Stimulated activated CD4-positive, alpha-beta T cell treated with anti-CD3 and anti-CD28 coated beads, Interleukin-1b, Interleukin-23, amount 100 ng/mL, for 48 hours (primary cell): Measurements from ENCODE around the gene ZNF268.
A peak's percentile ranks its signal among the peaks of the same experiment; 100 is the strongest.

Experiments used
- DNase-seq: peaks from one replicate; pipeline ENCODE4 v3.0.0-alpha.2; 2020

ZNF268 gene

DNA sequence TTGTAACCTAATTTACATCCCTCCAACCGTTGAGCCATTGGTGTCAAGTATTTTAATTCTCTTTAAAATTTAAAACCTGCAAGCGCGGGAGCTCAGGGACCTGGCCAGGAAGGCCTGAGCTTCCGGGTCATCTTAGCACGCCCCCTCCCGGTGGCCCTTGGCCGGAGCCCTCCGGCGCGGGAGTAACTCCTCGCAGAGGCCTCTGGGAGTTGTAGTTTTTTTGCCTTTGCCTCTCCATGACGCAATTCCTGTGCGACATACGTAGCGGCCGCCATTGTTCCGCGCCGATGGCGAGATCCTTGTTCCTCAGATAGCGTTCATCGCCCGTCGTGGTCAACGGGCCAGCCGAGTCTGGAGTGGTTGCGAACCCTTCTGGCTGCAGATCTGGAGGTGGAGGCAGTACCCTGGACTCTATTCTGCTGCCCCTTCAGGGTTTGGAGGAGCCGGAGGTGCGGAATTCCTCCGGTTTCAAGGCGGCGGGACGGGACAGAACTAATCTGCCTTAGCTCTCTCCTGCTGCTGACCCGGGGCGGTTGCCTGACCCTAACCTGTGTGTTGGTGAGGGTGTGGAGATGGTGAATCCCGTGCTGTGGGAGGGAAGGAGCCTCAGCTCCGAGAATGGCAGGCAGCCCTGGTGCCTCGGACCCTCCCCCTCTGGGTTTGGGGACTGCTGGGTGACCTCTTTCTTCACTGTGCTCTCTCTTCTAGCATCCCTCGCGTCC is at the start of gene ZNF268:
ZNF268 (plus strand) TSS at position 258 of the 722 bp plus-strand sequence. CDS start 503 bp downstream, outside the sequence.
- peak; percentile 91 for DNase-seq

- no peak for DNase-seq
Observed at GRCh38 chr12:133135747-133136146, 45.5 kb upstream of the ZNF268 start.

DNA sequence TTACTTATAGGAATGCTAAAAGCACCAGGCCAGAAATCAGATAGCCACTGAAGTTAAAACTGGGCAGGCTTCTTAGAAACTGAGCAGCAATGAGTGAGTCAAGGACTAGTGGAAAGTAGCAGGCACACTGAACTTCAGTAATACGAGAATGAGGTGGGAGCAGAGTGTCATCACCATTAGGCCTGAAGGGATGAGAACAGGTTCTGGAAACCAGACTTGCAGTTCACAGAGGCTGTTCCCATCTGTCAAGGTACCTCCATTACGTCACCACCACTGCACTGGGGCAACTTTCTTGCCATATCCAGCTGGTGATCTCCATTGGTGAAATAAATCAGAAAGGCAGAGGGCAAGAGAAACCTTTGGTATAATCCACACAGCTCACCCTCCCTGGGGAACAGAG is 35.3 kb upstream of the ZNF268 start:
- DNase-seq, result no peak

- no peak for DNase-seq
Observed at GRCh38 chr12:133156125-133156690, 25.1 kb upstream of the ZNF268 start.

GRCh38 chr12:133165776-133166175 is 15.5 kb upstream of the ZNF268 start:
- no peak for DNase-seq

DNA sequence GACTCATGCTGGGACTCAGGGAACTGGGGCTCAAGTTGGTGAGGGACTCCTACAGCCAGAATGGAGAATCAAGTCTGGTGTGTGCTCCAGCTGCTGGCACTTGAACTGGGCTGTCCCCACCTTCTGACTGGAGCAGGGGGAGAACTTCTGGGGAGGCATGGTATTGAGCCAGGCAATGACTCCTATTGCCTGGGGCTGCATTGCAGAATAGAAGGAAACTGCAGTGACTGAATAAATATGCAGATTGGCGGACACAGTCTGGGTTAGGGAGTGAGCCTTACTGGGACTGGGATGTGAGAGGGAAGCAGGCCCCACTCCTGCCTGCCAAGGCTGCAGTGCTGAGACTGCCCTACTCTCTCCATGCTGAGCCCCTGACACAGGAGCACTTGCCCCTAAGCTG is 8.8 kb upstream of the ZNF268 start:
- DNase-seq, result no peak

DNA sequence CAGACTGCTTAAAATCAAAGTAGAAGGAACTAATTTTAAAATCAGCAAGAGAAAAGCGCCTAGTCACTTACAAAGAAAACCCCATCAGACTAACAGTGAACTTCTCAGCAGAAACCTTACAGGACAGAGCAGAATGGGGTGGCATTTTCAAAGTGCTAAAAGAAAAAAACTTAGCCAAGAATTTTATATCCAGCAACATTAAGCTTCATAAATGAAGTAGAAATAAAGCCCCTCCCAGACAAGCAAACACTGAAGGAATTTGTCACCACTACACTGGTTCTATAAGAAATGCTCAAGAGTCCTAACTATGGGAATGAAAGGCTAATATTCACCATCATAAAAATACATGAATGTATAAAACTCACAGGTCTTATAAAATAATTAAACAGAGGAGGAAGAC is 6.4 kb upstream of the ZNF268 start:
- no peak for DNase-seq

DNA sequence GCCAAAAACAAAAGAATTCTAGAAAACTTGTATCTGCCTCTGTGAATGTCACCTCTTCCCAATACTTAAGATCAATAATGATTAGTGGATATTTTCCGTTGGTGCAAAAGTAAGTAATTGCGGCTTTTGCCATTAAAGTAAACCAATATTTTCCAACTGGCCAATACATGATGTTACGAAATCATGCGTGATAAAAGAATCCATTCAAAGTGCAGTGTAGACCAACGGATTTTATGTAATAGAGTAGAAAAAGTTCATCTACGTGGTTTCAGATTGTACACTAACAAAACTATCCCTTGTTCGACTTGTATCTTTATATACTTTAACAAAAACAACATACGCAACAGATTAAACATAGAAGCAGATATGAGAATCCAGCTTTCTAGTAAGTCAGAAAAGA is 626 bp upstream of the ZNF268 start:
- DNase-seq, result no peak

DNA sequence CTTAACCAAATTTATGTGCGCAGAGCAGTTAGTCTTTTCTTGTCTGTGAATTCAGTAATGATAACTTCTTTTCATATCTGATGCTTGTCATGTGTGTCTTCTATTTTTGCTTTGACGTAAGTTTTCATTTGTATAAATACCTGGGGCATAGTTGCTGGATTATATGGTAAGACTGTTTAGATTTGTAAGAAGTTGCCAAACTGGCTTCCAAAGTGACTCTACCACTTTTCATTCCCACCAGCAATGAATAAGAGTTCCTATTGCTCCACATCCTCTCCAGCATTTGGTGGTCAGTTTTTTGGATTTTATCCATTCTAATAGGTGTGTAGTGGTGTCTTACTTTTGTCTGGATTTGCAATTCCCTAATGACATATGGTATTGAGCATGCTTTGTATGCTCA is 8.9 kb downstream of the ZNF268 start:
- DNase-seq, result no peak

DNA sequence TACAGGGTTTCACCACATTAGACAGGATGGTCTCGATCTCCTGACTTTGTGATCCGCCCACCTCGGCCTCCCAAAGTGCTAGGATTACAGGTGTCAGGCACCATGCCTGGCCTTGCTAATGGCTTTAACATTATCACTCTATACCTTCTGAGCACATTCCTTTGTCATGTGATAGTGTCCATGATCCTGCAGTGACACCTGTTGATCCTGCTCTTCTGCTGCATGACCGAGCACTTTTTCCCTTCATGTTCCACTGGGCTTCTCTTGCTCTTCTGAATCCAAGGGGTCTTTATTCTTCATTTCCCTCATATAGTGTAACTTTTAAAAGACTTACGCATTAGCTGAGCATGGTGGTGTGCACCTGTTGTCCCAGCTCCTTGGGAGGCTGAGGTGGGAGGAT is 11.6 kb downstream of the ZNF268 start:
- DNase-seq, result no peak

DNA sequence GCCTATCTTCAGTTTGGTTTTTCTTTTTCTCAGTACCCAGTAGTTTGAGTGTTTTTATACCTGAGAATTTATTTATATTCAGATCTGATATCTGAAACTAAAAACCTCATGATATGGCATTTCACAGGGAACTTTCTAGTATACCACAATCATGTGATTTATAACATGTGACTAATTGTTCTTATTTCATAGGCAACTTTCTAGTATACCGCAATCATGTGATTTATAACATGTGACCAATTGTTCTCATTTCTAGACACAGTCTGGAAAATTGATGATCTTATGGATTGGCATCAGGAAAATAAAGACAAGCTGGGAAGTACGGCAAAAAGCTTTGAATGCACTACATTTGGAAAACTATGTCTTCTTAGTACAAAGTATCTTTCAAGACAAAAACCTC is 20.6 kb downstream of the ZNF268 start:
- DNase-seq, result no peak

DNA sequence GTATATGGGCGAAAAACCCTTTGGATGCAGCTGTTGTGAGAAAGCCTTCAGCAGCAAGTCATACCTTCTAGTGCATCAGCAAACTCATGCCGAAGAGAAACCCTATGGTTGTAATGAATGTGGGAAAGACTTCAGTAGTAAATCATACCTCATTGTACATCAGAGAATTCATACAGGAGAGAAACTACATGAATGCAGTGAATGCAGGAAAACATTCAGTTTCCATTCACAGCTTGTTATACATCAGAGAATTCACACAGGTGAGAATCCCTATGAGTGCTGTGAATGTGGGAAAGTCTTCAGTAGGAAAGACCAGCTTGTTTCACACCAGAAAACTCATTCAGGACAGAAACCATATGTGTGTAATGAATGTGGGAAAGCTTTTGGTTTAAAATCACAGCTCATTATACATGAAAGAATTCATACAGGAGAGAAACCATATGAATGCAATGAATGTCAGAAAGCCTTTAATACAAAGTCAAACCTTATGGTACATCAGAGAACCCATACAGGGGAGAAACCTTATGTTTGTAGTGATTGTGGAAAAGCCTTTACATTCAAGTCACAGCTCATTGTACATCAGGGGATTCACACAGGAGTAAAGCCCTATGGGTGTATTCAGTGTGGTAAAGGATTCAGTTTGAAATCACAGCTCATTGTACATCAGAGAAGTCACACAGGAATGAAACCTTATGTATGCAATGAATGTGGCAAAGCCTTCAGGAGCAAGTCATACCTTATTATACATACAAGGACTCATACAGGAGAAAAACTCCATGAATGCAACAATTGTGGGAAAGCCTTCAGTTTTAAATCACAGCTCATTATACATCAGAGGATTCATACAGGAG is 21.4 kb downstream of the ZNF268 start:
- DNase-seq, result no peak

- no peak for DNase-seq
Observed at GRCh38 chr12:133203344-133204263, 22.3 kb downstream of the ZNF268 start.

DNA sequence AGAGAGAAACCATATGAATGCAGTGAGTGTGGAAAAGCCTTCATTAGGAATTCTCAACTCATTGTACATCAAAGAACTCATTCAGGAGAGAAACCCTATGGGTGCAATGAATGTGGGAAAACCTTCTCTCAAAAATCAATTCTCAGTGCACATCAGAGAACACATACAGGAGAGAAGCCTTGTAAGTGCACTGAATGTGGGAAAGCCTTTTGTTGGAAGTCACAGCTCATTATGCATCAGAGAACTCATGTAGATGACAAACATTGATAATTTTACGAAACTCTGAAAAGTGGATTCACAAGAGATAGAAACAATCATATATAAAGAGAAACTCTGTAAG is 22.9 kb downstream of the ZNF268 start:
- DNase-seq, result no peak

DNA sequence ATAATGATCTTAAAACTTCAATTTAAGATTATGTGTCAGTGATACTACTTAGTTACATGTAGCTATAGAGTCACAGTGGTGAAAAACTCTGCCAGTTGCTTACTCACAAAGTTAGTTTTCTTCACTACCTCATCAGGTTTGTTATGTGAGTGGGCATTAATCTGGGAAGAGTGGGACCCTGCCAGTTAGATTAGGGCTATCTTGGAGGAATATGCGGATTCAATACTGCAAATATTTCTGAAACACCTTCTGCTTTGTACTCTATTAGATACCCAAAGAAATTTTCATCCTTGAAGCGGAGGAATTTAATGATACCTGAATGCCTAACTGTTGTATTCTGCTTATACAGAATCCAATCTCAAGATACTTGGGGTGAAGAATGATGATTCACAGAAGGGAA is 25.1 kb downstream of the ZNF268 start:
- no peak for DNase-seq

DNA sequence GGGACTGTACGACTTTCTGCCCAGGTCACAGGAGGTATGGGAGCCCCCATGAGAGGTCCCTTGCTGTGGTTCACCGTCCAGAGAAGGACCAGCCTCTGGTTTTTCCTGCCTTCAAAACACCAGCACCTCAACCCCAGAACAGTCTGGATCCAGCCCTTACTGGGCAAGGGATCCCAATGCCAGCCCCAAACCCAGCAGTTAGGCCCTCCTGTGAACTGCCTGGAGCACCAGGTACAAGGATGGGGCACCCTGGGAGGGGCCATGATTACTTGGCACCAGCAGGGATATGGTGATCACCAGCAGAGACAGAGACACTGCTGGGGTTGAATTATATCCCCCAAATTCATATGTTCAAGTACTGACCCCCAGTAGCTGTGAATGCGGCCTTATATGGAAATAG is 34.4 kb downstream of the ZNF268 start:
- no peak for DNase-seq

DNA sequence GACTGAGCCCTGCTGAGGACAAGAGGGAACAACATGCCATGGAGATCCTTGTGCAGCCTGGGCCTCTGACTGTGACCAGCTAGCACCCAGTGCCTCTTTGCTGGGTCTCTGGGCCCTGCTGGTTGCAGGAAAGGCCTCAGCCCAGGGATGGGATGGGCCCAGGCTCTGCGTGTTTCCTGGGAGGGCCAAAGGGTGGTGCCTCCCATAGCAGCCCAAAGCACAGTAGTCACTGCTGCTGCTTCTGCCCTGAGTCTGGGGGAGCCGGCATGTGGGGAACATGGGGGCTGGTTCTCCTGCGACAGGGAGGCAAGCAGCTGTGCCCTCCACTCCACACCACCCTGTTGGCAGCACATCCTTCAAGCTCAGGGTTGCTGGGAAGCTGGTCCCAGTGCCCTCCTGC is 35.9 kb downstream of the ZNF268 start:
- DNase-seq, result no peak

GRCh38 chr12:133220521-133220920 is 39.2 kb downstream of the ZNF268 start:
- no peak for DNase-seq

DNA sequence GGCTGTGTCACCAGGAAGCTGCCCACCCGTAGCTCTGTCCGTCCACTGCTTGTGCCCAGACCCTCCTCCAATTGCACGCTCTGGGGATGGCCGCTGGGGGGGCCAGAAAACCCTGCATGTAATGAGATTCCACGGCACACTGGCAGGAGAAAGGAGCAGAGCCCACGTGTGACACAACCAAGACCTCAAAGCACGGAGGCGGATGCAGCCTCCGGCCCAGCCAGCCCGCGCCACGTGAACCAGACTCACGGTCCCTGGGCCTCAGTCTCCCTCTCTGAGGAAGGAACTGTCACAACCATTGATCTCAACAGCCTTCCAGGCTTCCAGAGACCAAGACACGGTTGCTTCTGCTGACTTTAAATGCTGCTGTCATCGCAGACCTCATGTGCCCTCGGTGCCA is 39.9 kb downstream of the ZNF268 start:
- DNase-seq, result no peak

DNA sequence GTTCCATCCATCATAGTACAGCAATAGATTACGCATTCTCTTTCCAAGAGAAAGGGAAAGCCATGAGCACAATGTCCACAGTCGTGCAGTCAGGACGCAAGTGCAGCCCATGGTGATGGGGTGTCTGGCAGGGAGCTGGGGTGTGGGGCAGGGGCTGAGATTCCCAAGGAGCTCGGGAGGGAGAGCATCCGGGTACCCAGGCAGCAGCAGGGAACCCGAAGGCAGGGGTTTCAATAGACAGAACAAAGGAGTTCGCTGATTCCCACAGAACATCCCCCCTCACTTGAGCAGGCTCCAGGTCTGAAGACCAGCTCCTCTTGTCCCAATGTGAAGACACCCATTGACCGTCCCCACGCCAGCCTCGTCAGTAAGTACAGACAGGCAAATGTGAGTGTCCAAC is 40.9 kb downstream of the ZNF268 start:
- DNase-seq, result no peak

DNA sequence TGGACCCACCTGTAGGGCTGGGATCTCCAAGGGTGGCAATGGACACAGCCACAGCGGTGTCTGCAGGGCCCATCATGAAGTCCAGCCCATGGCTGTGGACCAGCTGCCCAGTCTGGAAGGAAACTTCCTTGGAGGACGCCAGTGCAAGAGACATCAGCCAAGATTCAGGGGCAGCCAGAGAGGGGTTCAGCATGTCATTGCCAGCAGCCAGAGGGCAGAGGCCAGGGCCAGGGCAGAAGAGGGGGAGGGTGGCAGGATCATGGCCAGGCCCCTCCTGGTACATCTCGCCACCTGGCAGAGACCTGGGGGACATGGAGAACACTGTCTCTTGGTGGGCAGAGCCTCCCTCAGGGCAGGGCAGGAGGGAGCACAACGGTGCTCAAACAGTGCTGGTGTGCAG is 44.2 kb downstream of the ZNF268 start:
- no peak for DNase-seq

- DNase-seq, result no peak
Observed at GRCh38 chr12:133226690-133227089, 45.4 kb downstream of the ZNF268 start.

DNA sequence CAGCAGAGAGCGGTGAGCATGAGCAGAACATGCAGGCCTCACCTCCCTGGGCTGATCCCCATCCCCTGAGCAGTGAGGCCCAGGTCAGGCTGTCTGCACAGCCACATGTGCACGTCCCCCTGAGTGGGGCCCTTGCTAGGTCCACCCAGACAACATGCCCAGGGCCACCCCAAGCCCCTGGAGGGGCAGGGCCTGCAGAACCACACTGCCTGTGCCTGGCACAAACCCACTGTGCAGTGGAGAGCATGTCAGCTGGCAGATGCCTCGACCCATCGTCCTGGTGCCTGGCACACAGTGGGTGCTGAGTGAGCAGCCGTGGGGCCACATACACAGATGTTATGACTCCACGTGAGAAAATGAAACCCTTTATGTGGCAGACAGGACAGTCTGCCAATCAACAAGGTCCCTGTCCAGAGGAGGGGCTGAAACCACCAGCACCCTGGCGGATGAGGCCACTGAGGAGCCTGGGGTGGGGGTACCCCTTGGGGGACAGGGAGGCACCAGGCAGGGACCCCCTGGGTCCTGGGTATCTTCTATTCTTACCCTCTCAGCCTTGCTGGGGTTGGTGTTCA is 46.1 kb downstream of the ZNF268 start:
- DNase-seq, result no peak
